GM23248 (cell line): Measurements from ENCODE around the gene LRP5.

Experiments used
- EZH2 ChIP-seq: fragments of 200-600 bp; sonication (generic); IDR thresholded peaks from 2 replicates; pipeline ENCODE4 v1.6.1; 2018; ENCODE audit warnings: antibody characterized with exemption, mild to moderate bottlenecking; ENCODE audit not compliant: insufficient read depth, poor library complexity, severe bottlenecking
- EZH2phosphoT487 ChIP-seq: fragments of 200-600 bp; sonication (generic); IDR thresholded peaks from 2 replicates; pipeline ENCODE4 v1.6.1; 2018; ENCODE audit warnings: antibody characterized with exemption, moderate library complexity, mild to moderate bottlenecking, low read depth; ENCODE audit not compliant: insufficient read depth

DNA sequence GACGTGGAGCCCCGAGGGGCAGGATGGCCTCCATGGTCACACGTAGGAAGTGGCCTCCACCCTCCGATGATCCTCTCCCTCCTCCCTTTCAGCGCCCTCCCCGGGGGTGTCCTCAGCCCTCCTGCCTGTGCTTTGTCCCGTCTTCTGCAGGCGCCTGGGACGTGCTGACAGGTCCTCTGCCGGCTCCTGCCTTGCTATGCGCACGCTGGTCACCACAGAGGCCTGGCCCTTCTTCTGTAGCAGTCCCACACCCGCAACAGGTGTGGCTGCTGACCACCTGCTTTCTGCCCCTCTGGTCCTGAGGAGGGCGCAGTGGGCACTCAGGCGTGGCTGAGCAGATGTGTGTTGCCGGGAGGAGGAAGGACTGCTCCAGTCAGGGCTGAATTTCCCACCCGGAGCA is 120.5 kb downstream of the LRP5 start:
- TF ChIP-seq EZH2 (no peak), EZH2phosphoT487 (no peak)
